ENCODE results near the gene SIPA1L2. TPM values are rescaled to one million over a fixed set of nuclear protein-coding genes. Genes with fewer than 3 reads are reported as not detected.
A peak's percentile ranks its signal among the peaks of the same experiment; 100 is the strongest.
"Not testable (repeated sequence)": the region's sequence is repeated elsewhere in the genome, so short reads cannot be mapped to it uniquely, and the experiment has no call there.

The SIPA1L2 gene
- total and polyA plus RNA-seq, 2 of the 13 experiments (the other 11 are each of a cell fraction or from before 2014, with no cell fraction given), result 0.03 TPM; not detected in 1

DNA sequence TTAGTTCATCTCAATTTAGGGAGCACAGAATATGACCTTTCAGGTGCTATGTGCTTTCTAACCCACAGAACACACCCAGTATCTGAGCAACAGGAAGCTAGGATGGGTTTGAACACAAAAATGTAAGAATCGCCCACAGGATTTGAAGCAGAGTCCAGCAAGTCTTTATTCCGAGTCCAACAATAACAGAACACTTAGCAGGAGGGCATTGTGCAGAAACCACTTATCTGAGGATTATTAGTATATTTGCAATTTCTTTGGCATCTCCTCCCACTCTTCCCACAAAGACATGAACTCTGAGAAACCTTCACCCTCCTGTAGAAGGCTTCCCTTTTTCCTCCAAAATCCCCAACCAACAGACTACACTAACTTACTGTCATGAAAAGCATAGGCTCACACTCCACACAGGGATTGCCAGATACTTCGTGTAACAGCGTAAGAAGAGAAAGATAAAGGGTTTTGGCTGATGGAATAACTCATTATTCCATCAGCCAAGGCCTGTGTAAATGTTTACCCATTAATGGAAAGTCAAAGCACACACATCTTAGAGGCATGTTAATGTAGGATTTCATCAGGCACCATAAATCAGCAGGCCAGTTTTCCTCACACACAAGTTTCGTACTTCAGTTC lies 16.1 kb downstream of the SIPA1L2 start (continued):
- no peak for TF ChIP-seq SAFB2 (CRISPR knock-in tag; IDR thresholded peaks at IDR 0.05; ENCODE audit: borderline replicate concordance, low read depth)
- TF ChIP-seq ZNF777 (CRISPR knock-in tag; IDR thresholded peaks at IDR 0.05), result no peak
- TF ChIP-seq MBD4 (IDR thresholded peaks at IDR 0.05; ENCODE audit: borderline replicate concordance, low read length), result no peak

GRCh38 chr1:232612836-232613235 lies 17.1 kb downstream of the SIPA1L2 start:
- H3K79me2 ChIP-seq (ENCODE audit: insufficient read depth, low read length); H3K9me3 ChIP-seq (ENCODE audit: low read length); CTCF ChIA-PET (ENCODE audit: low intra/inter-chr PET ratio, low total read pairs); DNase-seq (ENCODE audit: low spot score); H3K4me2 ChIP-seq (ENCODE audit: low read depth, low read length); H3K27ac ChIP-seq (ENCODE audit: extremely low read length, insufficient read depth, low read length); H3K36me3 ChIP-seq (replicated peaks in 1 of 2; ENCODE audit: control insufficient read depth in 1 of 2, insufficient read depth in 2 of 2, low read length in 2 of 2); H4K20me1 ChIP-seq (ENCODE audit: insufficient read depth, low read length); ATAC-seq; H3K4me3 ChIP-seq (replicated peaks in 1 of 3; ENCODE audit: insufficient read depth in 1 of 3, low read depth in 2 of 3, low read length in 3 of 3); in situ Hi-C loops (cut with HindIII; ENCODE audit: extremely low pct_ligation_motif_present, low pct_unique_long_range_greater_than_20kb); BruUV-seq (replicated peaks); H2AFZ ChIP-seq (ENCODE audit: low read length); H3K4me1 ChIP-seq (ENCODE audit: insufficient read depth, low read length); FAIRE-seq; intact Hi-C loops (cut with micrococcal nuclease; ENCODE audit: unreplicated experiment); H3K9ac ChIP-seq (ENCODE audit: insufficient read depth, low read depth, low read length); POLR2A ChIA-PET; H3K27me3 ChIP-seq (ENCODE audit: control insufficient read depth in 1 of 2, insufficient read depth in 2 of 2, low read length in 2 of 2): not testable (repeated sequence)
- WGBS (ENCODE audit: low lambda C conversion rate), result 20% methylated on average over 7 of the region's 7 CpGs

- DNase-seq (ENCODE audit: low spot score), result no peak
Measured at GRCh38 chr1:232611834-232612233, 18.1 kb downstream of the SIPA1L2 start.

More at GRCh38 chr1:232611834-232612233, 18.1 kb downstream of the SIPA1L2 start:
- Histone ChIP-seq H3K9ac (ENCODE audit: insufficient read depth, low read depth, low read length) (no peak overlapping the region), H3K27ac (ENCODE audit: extremely low read length, insufficient read depth, low read length) (no peak overlapping the region), H3K79me2 (ENCODE audit: insufficient read depth, low read length) (no peaks in the 10 kb centered on the region), H3K27me3 (ENCODE audit: control insufficient read depth in 1 of 2, insufficient read depth in 2 of 2, low read length in 2 of 2) (no peaks in the 10 kb centered on the region), H3K36me3 (replicated peaks in 1 of 2; ENCODE audit: control insufficient read depth in 1 of 2, insufficient read depth in 2 of 2, low read length in 2 of 2) (no peaks in the 10 kb centered on the region), H3K9me3 (ENCODE audit: low read length) (no peaks in the 10 kb centered on the region), H2AFZ (ENCODE audit: low read length) (no peak overlapping the region), H3K4me1 (ENCODE audit: insufficient read depth, low read length) (no peaks in the 10 kb centered on the region), H4K20me1 (ENCODE audit: insufficient read depth, low read length) (no peaks in the 10 kb centered on the region), H3K4me2 (ENCODE audit: low read depth, low read length) (no peak overlapping the region), H3K4me3 (replicated peaks in 1 of 3; ENCODE audit: insufficient read depth in 1 of 3, low read depth in 2 of 3, low read length in 3 of 3) (no peak overlapping the region)
- CTCF ChIA-PET (ENCODE audit: low intra/inter-chr PET ratio, low total read pairs), result no interaction called here
- BruUV-seq (replicated peaks), result no TSS peak
- ATAC-seq, result peak; percentile 52
- WGBS (ENCODE audit: low lambda C conversion rate), result 31% methylated on average over 7 of the region's 7 CpGs
- TF ChIP-seq, protein P1, sequence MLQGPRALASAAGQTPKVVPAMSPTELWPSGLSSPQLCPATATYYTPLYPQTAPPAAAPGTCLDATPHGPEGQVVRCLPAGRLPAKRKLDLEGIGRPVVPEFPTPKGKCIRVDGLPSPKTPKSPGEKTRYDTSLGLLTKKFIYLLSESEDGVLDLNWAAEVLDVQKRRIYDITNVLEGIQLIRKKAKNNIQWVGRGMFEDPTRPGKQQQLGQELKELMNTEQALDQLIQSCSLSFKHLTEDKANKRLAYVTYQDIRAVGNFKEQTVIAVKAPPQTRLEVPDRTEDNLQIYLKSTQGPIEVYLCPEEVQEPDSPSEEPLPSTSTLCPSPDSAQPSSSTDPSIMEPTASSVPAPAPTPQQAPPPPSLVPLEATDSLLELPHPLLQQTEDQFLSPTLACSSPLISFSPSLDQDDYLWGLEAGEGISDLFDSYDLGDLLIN (CRISPR knock-in tag; IDR thresholded peaks at IDR 0.05; ENCODE audit: borderline replicate concordance), result no peak
- no peak for TF ChIP-seq ZNF329 (CRISPR knock-in tag; IDR thresholded peaks at IDR 0.05; ENCODE audit: low read depth)
- TF ChIP-seq ZNF678 (CRISPR knock-in tag; IDR thresholded peaks at IDR 0.05), result no peak
- TF ChIP-seq HMG20A (CRISPR knock-in tag; IDR thresholded peaks at IDR 0.05; ENCODE audit: borderline replicate concordance), result no peak
- TF ChIP-seq NFYB (CRISPR knock-in tag; IDR thresholded peaks at IDR 0.05), result no peak
- TF ChIP-seq CENPT (CRISPR knock-in tag; IDR thresholded peaks at IDR 0.05; ENCODE audit: low read depth), result no peak
- TF ChIP-seq STAG1 (CRISPR knock-in tag; IDR thresholded peaks at IDR 0.05), result peak; percentile 21; the same call in 1 of the 2 replicates
- no peak for TF ChIP-seq MXD3 (CRISPR knock-in tag; IDR thresholded peaks at IDR 0.05)
- no peak for TF ChIP-seq TEAD3 (CRISPR knock-in tag; optimal IDR thresholded peaks at IDR 0.05; ENCODE audit: borderline replicate concordance)
- in situ Hi-C loops (cut with HindIII; ENCODE audit: extremely low pct_ligation_motif_present, low pct_unique_long_range_greater_than_20kb), result no loop called here
- POLR2A ChIA-PET, result no interaction called here
- FAIRE-seq, result no peak
- intact Hi-C loops (cut with micrococcal nuclease; ENCODE audit: unreplicated experiment), result no loop called here
